ENCODE results near the gene SMAP1. TPM values are rescaled to one million over a fixed set of nuclear protein-coding genes. Genes with fewer than 3 reads are reported as not detected.

SMAP1 gene
- polyA plus RNA-seq (ENCODE audit: low read depth in 6 of 6) = 10 to 100 TPM; 13.0 to 16.6 (median 15.8) TPM

DNA sequence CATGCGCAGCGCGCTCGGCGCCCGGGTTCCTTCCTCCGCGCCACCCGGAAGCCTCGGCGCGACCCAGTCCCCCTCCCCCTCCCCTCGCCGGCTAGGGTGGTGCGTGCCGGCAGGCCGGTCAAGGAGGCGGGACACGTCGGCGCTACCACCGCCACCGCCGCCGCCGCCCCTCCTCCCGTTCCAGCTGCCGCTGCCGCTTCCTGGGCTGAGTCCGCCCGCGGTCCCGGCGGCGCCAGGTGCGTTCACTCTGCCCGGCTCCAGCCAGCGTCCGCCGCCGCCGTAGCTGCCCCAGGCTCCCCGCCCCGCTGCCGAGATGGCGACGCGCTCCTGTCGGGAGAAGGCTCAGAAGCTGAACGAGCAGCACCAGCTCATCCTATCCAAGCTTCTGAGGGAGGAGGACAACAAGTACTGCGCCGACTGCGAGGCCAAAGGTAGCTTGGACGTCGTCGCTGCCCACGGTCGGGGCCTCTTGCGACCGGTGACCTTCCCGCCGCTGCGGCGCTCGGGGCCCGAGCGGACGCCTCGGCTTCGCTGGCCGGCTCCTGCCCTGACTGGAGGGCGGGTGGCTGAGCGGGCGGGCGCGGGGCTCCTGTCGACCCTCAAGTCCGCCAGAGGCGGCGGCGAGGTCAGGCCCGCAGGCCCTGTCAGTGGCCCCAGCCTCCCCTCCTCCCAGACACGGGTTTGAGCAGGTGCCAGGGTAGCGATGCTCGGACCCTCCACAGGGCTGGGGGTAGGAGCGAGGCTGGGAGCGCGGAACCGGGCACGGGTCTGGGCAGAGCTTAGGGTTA lies at the start of gene SMAP1:
SMAP1 (plus strand) TSS at position 173 of the 788 bp plus-strand sequence; CDS start at position 314, 141 bp downstream.
- peaks cover 36 to 47% (median 39%) of the 10 kb centered on the region in 3 donors for H3K4me1 Mint-ChIP-seq
- peak within 1 kb of the TSS; percentile 83 to 96 (median 89) for H3K4me3 Mint-ChIP-seq
- peaks cover 7 to 12% (median 8%) of the 10 kb centered on the region in 3 donors for H3K27me3 Mint-ChIP-seq
- DNase-seq (peak; percentile 92), ATAC-seq (ENCODE audit: low read depth in 2 of 2) (peak; percentile 89 to 93)
- H3K36me3 Mint-ChIP-seq = no peaks in the 10 kb centered on the region
- H3K9me3 Mint-ChIP-seq = peaks cover 0 to 2% (median 0%) of the 10 kb centered on the region in 7 donors
- H3K27ac Mint-ChIP-seq = peak within 1 kb of the TSS; percentile 46 to 92 (median 88)

DNA sequence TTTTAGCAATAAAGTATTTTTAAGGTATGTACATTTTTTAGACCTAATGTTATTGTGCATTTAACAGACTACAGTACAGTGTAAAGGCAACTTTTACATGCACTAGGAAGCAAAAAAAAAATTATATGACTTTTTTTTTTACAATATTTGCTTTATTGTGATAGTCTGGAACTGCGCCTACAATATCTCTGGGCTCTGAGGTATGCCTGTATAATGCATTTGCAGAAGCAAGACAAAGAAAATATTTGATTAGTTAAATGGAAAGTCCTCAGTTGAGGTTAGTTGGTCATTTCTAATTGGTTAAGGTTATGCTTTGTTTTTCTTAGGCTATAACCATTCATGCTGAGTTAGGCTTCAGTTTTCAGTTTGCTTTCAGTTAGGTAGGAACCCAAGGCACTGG lies 46.9 kb upstream of the SMAP1 start:
- Mint-ChIP-seq H3K4me3 (no peak overlapping the region), H3K4me1 (no peaks in the 10 kb centered on the region), H3K27me3 (peaks cover 0 to 6% (median 0%) of the 10 kb centered on the region in 3 donors), H3K9me3 (peaks cover 0 to 5% (median 0%) of the 10 kb centered on the region in 7 donors), H3K27ac (no peak overlapping the region), H3K36me3 (no peaks in the 10 kb centered on the region)
- DNase-seq (no peak), ATAC-seq (ENCODE audit: low read depth in 2 of 2) (no peak)

DNA sequence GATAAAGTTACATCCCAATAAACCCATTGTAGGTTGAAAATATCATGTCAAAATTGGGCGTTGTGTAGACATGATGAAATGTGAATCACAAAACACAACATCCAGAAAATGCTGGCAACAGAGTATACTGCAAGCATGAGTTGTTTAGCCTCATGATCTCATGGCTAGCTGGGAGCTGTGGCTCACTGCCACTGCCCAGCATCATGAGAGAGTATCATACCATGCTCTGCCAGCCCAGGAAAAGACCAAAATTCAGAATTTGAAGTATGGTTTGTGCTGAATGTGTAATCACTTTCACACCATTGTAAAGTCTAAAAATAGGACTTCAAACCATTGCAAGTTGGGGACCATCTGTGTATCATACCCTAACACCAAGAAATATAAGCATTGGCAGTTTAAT lies 45.2 kb upstream of the SMAP1 start:
- H3K4me1 Mint-ChIP-seq = no peaks in the 10 kb centered on the region

DNA sequence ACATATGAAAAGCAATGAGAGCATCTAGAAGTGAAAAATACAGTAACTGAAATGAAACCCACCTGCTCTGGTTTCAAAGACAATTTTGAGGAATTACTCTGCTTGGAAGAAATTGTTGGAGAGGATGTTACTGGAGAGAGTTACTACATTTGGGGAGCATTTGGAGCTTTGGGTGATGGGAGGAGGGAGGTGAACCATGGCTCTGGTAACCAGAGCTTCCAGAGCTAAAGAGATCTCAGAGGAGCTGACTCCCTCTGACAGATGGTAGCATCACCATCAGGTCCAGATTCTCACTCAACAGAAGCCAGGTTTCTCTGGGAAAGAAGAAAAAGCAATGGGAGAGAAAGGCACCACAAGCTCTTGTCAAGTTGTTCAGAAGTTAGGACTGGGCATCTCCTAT lies 42.2 kb upstream of the SMAP1 start:
- Mint-ChIP-seq H3K27me3 (peaks cover 0 to 6% (median 0%) of the 10 kb centered on the region in 3 donors), H3K9me3 (peaks cover 0 to 8% (median 0%) of the 10 kb centered on the region in 7 donors)
- no peak for ATAC-seq (ENCODE audit: low read depth in 2 of 2)

More for the DNA sequence above, 45.2 kb upstream of the SMAP1 start:
- H3K4me3 Mint-ChIP-seq = no peak overlapping the region
- ATAC-seq (ENCODE audit: low read depth in 2 of 2) (no peak), DNase-seq (no peak)
- peaks cover 0 to 6% (median 0%) of the 10 kb centered on the region in 3 donors for H3K27me3 Mint-ChIP-seq
- H3K9me3 Mint-ChIP-seq = peaks cover 0 to 5% (median 0%) of the 10 kb centered on the region in 7 donors
- H3K27ac Mint-ChIP-seq = no peak overlapping the region
- H3K36me3 Mint-ChIP-seq = no peaks in the 10 kb centered on the region

DNA sequence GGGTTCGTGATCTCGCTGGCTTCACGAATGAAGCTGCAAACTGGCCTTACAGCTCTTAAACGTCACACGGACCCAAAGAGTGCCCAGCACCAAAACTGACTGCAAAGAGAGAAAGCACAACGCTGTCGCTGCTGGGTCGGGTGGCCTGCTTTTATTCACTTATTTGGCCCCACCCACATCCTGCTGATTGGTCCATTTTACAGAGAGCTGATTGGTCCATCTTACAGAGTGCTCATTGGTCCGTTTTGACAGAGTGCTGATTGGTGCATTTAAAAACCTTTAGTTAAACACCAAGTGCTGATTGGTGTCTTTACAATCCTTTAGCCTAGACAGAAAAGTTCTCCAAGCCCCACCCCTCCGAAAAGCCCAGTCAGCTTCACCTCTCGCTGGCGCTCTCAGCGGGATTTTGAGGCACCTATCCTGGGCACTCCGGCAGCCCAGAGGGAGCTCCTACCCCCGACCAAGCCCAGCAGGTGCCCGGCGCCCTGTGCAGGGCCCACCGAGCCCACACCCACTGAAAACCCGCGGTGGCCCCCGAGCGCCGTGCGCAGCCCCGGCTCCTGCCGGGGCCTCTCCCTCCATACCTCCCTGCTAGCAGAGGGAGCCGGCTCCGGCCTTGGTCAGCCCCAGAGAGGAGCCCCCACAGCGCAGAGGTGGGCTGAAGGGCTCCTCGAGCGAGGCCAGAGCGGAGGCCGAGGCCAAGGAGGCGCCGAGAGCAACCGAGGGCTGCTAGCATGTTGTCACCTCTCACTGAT lies 40.0 kb upstream of the SMAP1 start:
- H3K4me1 Mint-ChIP-seq = no peaks in the 10 kb centered on the region
- ATAC-seq (ENCODE audit: low read depth in 2 of 2) (no peak), DNase-seq (no peak)
- no peak overlapping the region for H3K27ac Mint-ChIP-seq
- no peaks in the 10 kb centered on the region for H3K36me3 Mint-ChIP-seq
- H3K27me3 Mint-ChIP-seq = peaks cover 0 to 4% (median under 1%) of the 10 kb centered on the region in 3 donors
- no peak overlapping the region for H3K4me3 Mint-ChIP-seq
- peaks cover 0 to 8% (median 0%) of the 10 kb centered on the region in 7 donors for H3K9me3 Mint-ChIP-seq

More for the DNA sequence above, 42.2 kb upstream of the SMAP1 start:
- Mint-ChIP-seq H3K4me1 (no peaks in the 10 kb centered on the region), H3K4me3 (no peak overlapping the region), H3K27ac (no peak overlapping the region), H3K36me3 (no peaks in the 10 kb centered on the region)
- DNase-seq = no peak

DNA sequence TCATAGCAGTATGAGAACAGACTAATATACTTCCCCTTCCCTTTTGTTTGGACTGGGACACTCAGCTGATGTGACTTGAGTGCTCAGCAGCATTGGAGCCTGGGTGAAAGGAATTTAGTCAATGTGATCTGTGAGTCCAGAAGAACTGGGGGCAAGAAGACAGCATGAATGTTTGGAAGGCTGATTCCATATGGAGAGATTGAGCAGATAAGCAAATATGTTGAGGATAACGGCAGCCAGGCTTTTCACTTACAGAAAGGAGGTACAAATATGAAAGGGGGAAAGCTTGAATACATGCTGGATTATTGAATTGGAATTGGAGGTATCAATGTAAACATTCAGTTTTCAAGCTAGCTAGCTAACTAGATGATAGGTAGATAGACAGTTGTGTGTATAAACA lies 37.8 kb upstream of the SMAP1 start:
- DNase-seq (no peak), ATAC-seq (ENCODE audit: low read depth in 2 of 2) (no peak)
- Mint-ChIP-seq H3K27ac (no peak overlapping the region), H3K27me3 (peaks cover 0 to 4% (median 0%) of the 10 kb centered on the region in 3 donors), H3K9me3 (peaks cover 0 to 8% (median 0%) of the 10 kb centered on the region in 7 donors), H3K4me1 (no peaks in the 10 kb centered on the region), H3K36me3 (no peaks in the 10 kb centered on the region), H3K4me3 (no peak overlapping the region)

DNA sequence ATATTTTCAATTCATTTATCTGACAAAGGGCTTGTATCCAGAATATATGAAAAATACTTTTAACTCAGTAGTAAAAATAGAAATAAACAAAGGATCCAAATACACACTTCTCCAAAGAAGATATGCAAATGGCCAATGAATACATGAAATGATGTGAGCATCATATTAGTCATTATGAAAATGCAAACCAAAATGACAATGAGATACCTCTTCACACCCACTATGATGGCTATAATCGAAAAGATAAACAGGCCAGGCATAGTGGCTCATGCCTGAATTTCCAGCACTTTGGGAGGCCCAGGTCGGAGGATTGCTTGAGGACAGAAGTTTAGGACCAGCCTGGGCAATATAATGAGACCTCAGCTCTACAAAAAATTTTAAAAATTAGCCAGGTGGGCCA lies 33.8 kb upstream of the SMAP1 start:
- ATAC-seq (ENCODE audit: low read depth in 2 of 2) (no peak), DNase-seq (no peak)
- peaks cover 0 to 8% (median 0%) of the 10 kb centered on the region in 3 donors for H3K27me3 Mint-ChIP-seq
- H3K27ac Mint-ChIP-seq = no peak overlapping the region
- no peaks in the 10 kb centered on the region for H3K36me3 Mint-ChIP-seq
- H3K4me3 Mint-ChIP-seq = no peak overlapping the region
- no peaks in the 10 kb centered on the region for H3K4me1 Mint-ChIP-seq
- no peaks in the 10 kb centered on the region for H3K9me3 Mint-ChIP-seq

DNA sequence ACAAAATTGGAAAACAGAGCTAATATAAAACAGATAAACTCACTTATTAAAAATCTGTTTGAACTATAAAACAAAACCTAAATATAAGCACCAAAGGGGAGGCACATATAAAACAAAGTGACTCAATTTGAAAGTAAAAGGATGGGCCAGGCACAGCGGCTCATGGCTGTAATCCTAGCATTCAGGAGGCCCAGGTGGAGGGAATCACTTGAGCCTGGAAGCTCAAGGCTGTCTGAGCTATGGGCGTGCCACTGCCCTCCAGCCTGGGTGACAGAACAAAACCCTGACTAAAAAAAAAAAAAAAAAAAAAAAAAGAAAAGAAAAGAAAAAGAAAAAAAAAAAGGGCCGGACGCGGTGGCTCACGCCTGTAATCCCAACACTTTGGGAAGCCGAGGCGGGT lies 31.1 kb upstream of the SMAP1 start:
- Mint-ChIP-seq H3K9me3 (no peaks in the 10 kb centered on the region), H3K27me3 (peaks cover 0 to 4% (median 0%) of the 10 kb centered on the region in 3 donors), H3K4me3 (no peak overlapping the region), H3K4me1 (no peaks in the 10 kb centered on the region), H3K27ac (no peak overlapping the region), H3K36me3 (no peaks in the 10 kb centered on the region)
- ATAC-seq (ENCODE audit: low read depth in 2 of 2) (no peak), DNase-seq (no peak)

DNA sequence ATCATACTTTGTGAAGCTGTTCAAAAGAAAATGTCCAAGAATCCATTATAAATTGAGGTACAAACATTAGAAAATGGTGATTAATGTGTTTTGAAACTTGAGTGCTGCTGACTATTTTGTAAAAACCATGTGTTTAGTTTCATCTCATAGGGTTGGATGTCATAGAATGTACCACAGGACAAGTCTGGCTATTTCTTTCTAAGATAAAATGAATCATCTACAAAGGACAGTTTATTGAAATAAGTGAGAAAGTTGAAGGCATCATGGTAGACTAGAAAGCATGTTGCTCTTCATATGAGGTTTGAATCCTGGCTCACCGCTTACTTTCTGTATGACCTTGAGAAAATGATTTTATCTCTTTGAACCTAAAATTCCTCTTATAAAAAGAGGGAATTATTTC lies 29.2 kb upstream of the SMAP1 start:
- no peaks in the 10 kb centered on the region for H3K36me3 Mint-ChIP-seq
- DNase-seq (no peak), ATAC-seq (ENCODE audit: low read depth in 2 of 2) (no peak)
- H3K4me1 Mint-ChIP-seq = no peaks in the 10 kb centered on the region
- H3K27me3 Mint-ChIP-seq = peaks cover 0 to 4% (median 0%) of the 10 kb centered on the region in 3 donors
- no peak overlapping the region for H3K4me3 Mint-ChIP-seq
- H3K27ac Mint-ChIP-seq = no peak overlapping the region
- H3K9me3 Mint-ChIP-seq = no peaks in the 10 kb centered on the region

DNA sequence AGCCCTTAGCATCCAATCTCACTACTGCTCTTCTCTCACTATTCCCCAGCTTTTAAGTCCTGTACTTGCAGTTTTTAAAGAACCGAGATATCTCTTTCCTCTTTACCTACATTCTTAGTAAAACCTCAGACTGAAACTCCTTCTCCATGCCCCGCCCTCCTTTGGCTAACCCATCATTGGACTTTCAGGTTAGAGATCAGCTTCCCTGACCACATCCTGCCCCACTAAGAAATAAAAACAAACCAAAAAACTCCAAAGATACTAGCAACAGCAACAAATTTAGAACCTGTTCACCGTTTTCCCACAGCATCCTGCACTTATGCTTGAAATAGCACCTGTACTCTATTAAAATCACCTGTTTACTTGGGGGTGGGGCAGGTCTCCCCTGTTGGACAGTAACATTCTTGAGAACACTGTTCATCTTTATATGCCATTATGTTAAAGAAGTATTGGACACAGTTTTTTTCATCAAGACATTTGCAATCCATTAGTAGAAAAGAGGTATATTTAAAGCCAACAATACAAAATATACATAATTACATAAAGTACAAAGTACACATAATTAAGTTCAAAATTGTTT lies 16.3 kb upstream of the SMAP1 start:
- no peaks in the 10 kb centered on the region for H3K4me1 Mint-ChIP-seq
- ATAC-seq (ENCODE audit: low read depth in 2 of 2) = no peak
- no peak overlapping the region for H3K27ac Mint-ChIP-seq
- no peaks in the 10 kb centered on the region for H3K9me3 Mint-ChIP-seq
- DNase-seq = no peak
- no peak overlapping the region for H3K4me3 Mint-ChIP-seq
- H3K36me3 Mint-ChIP-seq = no peaks in the 10 kb centered on the region
- peaks cover 0 to 5% (median 0%) of the 10 kb centered on the region in 3 donors for H3K27me3 Mint-ChIP-seq

DNA sequence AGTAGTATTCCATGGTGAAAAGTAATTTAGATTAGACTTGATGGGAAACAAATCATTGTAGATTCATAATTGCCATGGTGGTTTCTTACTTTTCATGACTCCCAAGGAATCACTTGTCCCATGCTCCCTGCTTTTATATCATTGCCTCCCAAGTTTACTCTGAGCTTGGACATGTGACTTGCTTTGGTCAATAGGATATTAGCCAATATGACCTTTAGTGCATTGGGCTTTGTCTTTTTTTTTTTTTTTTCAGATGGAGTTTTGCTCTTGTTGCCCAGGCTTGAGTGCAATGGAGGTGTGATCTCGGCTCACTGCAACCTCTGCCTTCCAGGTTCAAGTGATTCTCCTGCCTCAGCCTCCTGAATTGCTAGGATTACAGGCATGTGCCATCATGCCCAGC lies 15.5 kb upstream of the SMAP1 start:
- H3K4me1 Mint-ChIP-seq = no peaks in the 10 kb centered on the region
- no peaks in the 10 kb centered on the region for H3K36me3 Mint-ChIP-seq
- H3K27ac Mint-ChIP-seq = no peak overlapping the region
- DNase-seq = no peak
- H3K27me3 Mint-ChIP-seq = no peaks in the 10 kb centered on the region
- no peak for ATAC-seq (ENCODE audit: low read depth in 2 of 2)
- H3K9me3 Mint-ChIP-seq = no peaks in the 10 kb centered on the region
- H3K4me3 Mint-ChIP-seq = no peak overlapping the region

DNA sequence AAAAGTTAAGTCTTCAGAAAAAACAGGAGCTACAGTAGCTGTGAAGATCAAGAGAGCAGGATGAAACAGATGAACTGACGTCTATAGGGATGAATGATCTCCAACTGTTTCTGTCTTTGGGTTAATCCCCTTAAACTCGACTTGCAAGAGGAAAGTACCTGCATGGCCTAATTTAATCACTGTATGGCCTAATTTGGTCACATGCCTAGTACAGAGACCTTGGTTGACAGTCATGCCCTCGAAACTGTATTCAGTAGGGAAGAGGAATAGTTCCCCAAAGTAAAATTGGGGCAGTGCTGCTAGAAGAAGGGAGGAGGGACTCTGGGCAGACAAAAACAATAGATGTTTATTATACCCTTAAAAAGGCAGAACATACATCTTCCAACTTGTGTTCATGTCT lies 10.0 kb upstream of the SMAP1 start:
- DNase-seq (no peak), ATAC-seq (ENCODE audit: low read depth in 2 of 2) (no peak)
- Mint-ChIP-seq H3K9me3 (no peaks in the 10 kb centered on the region), H3K36me3 (peaks cover 0 to 7% of the 10 kb centered on the region in 2 donors), H3K27ac (no peak overlapping the region), H3K4me1 (no peaks in the 10 kb centered on the region), H3K27me3 (peaks cover 11 to 22% (median 18%) of the 10 kb centered on the region in 3 donors), H3K4me3 (no peak overlapping the region)

DNA sequence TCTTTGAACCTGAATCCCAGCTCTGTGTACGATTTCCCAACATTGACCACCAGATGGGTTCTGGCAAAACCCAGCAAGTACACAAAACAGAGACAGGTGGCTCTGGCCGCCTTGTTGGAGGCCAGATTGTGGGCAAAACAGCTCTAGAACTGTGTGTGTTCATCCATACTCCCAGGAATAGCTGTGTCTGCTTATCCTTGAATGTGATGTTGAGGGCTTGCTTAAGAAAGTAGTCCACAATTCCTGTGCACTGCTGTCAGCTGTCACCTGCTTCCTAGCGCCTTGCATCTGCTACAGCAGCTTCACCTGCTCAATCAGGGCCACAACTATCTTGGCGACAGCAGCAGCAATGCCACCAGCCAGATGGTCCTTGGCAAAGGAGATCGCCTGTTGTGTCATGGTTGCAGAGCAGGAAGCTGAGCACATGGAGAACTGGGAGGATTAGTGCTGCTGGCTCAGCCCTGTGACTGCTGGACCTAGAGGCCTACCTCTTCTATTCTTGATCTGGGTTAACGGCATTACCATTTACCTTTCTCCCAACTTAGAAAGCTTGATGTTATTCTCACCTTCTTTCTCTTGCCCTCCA lies 3.7 kb upstream of the SMAP1 start:
- ATAC-seq (ENCODE audit: low read depth in 2 of 2) = no peak
- peaks cover 0 to 2% (median 0%) of the 10 kb centered on the region in 7 donors for H3K9me3 Mint-ChIP-seq
- peaks cover 20 to 30% (median 29%) of the 10 kb centered on the region in 3 donors for H3K27me3 Mint-ChIP-seq
- no peak for DNase-seq
- H3K27ac Mint-ChIP-seq = no peak overlapping the region
- peaks cover 13 to 19% (median 16%) of the 10 kb centered on the region in 3 donors for H3K4me1 Mint-ChIP-seq
- H3K4me3 Mint-ChIP-seq = no peak overlapping the region
- peaks cover 0 to 7% of the 10 kb centered on the region in 2 donors for H3K36me3 Mint-ChIP-seq
